IPS DF 6.9 (cell line): Measurements from ENCODE around the gene CDH4.

Experiments used
- DNase-seq: peaks from one replicate; pipeline ENCODE4 v3.0.0-alpha.2; 2013; ENCODE audit warnings: low read depth, low spot score
- H3K27ac ChIP-seq: one replicate; pipeline ENCODE4 v1.5.1; 2013; ENCODE audit warnings: low read length, control low read depth
- H3K27me3 ChIP-seq: 2 replicates; pipeline ENCODE4 v1.6.1; 2013; ENCODE audit warnings: mild to moderate bottlenecking, low read length; ENCODE audit not compliant: control insufficient read depth, insufficient read depth
- H3K36me3 ChIP-seq: 2 replicates; pipeline ENCODE4 v1.6.1; 2013; ENCODE audit warnings: low read length; ENCODE audit not compliant: control insufficient read depth, insufficient read depth
- H3K4me1 ChIP-seq: 2 replicates; pipeline ENCODE4 v1.6.1; 2013; ENCODE audit warnings: low read length; ENCODE audit not compliant: control insufficient read depth, insufficient read depth
- H3K4me3 ChIP-seq: 2 replicates; pipeline ENCODE4 v1.5.1; 2013; ENCODE audit warnings: mild to moderate bottlenecking, low read length
- H3K9me3 ChIP-seq: 2 replicates; pipeline ENCODE4 v1.6.1; 2013; ENCODE audit warnings: low read length, inconsistent platforms; ENCODE audit not compliant: control insufficient read depth, insufficient read depth
- WGBS: extraction: QIAGEN DNeasy Blood & Tissue Kit; methylation state at CpG from one replicate; pipeline ENCODE4 v1.1.7; 2013; ENCODE audit warnings: mixed read lengths, missing lambda C conversion rate; ENCODE audit not compliant: insufficient read length, insufficient coverage; 5-methylcytosine and 5-hydroxymethylcytosine counted together

CDH4 gene

GRCh38 chr20:61708891-61709290 is 456.8 kb downstream of the CDH4 start:
- no peaks in the 10 kb centered on the region for H3K36me3 ChIP-seq
- no peaks in the 10 kb centered on the region for H3K27me3 ChIP-seq
- no peaks in the 10 kb centered on the region for H3K9me3 ChIP-seq
- no CpG with 5 or more reads among the region's 11 CpGs for WGBS
- H3K4me3 ChIP-seq = no peak overlapping the region
- DNase-seq = no peak
- H3K4me1 ChIP-seq = no peaks in the 10 kb centered on the region
- H3K27ac ChIP-seq = no peak overlapping the region

DNA sequence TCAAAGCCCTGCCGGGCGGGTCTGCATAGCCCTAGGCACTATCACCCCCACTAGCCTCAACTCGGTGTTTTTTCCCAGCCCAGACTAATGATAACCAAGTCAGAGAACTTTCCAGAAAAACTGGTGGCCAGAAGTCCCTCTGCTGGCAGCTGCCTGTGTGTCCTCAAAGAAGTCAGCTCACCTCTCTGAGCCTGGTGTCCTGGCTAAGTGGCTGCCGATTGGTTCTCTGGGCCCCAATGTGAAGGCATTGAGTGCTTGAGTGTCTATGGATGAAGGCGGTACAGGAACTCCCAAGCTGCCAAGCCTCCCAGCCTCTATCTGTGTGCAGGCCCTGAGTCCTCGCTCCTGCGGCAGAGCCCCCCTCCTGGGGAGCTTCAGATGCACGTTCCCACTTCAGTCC is 458.0 kb downstream of the CDH4 start:
- H3K4me1 ChIP-seq = no peaks in the 10 kb centered on the region
- no peak overlapping the region for H3K4me3 ChIP-seq
- no peak for DNase-seq
- no peak overlapping the region for H3K27ac ChIP-seq
- H3K27me3 ChIP-seq = no peaks in the 10 kb centered on the region
- no peaks in the 10 kb centered on the region for H3K36me3 ChIP-seq
- no CpG with 5 or more reads among the region's 8 CpGs for WGBS
- no peaks in the 10 kb centered on the region for H3K9me3 ChIP-seq

- H3K36me3 ChIP-seq = no peaks in the 10 kb centered on the region
- H3K27ac ChIP-seq = no peak overlapping the region
- peak overlapping the region; percentile 10; the same call in 1 of the 2 replicates for H3K4me3 ChIP-seq
- H3K9me3 ChIP-seq = no peaks in the 10 kb centered on the region
- H3K4me1 ChIP-seq = no peaks in the 10 kb centered on the region
- H3K27me3 ChIP-seq = no peaks in the 10 kb centered on the region
- WGBS = no CpG with 5 or more reads among the region's 9 CpGs
- no peak for DNase-seq
Measured at GRCh38 chr20:61712688-61713087, 460.6 kb downstream of the CDH4 start.

GRCh38 chr20:61718361-61719005 is 466.4 kb downstream of the CDH4 start:
- no peak overlapping the region for H3K27ac ChIP-seq
- WGBS = no CpG with 5 or more reads among the region's 11 CpGs
- H3K4me1 ChIP-seq = peaks cover 8% of the 10 kb centered on the region
- no peaks in the 10 kb centered on the region for H3K9me3 ChIP-seq
- H3K4me3 ChIP-seq = no peak overlapping the region
- no peaks in the 10 kb centered on the region for H3K27me3 ChIP-seq
- no peaks in the 10 kb centered on the region for H3K36me3 ChIP-seq
- DNase-seq = no peak

DNA sequence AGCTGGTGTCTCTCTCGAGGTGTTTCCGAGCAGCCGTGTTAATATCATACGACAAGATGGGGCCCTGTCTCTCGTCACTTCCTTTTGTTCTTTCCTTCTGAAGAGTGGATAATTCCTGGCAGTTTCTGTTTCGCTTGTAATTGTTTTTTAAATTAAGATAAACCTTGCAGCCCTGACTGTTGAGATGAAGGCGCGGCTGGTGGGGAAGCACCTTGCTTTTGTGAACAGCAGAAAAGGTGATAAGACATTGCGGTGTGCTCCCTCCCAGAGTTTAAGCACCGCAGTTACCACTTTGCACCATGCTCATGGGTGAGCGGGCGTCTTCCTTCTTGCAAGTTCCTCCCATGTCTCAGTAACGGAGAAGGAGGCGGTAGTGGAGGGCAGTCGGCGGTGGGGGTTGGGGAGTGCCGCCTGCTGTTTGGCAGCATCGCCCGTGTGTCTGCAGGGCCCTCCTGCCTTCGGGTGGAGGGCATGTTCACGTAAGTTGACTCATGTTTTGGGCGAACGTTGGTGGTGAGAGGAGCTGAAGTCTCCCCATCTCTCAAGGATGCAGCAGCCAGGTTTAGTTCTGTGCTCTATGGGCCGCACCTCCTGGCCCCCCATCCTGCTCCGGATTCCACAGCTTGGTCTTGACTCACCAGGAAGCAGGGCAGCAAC is 467.8 kb downstream of the CDH4 start:
- DNase-seq = no peak
- H3K36me3 ChIP-seq = no peaks in the 10 kb centered on the region
- no CpG with 5 or more reads among the region's 25 CpGs for WGBS
- H3K4me3 ChIP-seq = no peak overlapping the region
- no peak overlapping the region for H3K27ac ChIP-seq
- no peaks in the 10 kb centered on the region for H3K9me3 ChIP-seq
- H3K4me1 ChIP-seq = peaks cover 8% of the 10 kb centered on the region
- no peaks in the 10 kb centered on the region for H3K27me3 ChIP-seq

GRCh38 chr20:61720348-61720696 is 468.3 kb downstream of the CDH4 start:
- Histone ChIP-seq H3K9me3 (no peaks in the 10 kb centered on the region), H3K27me3 (no peaks in the 10 kb centered on the region), H3K4me1 (peaks cover 8% of the 10 kb centered on the region), H3K27ac (no peak overlapping the region), H3K4me3 (no peak overlapping the region), H3K36me3 (no peaks in the 10 kb centered on the region)
- no peak for DNase-seq
- no CpG with 5 or more reads among the region's 4 CpGs for WGBS

GRCh38 chr20:61722146-61722678 is 470.2 kb downstream of the CDH4 start:
- Histone ChIP-seq H3K27ac (no peak overlapping the region), H3K9me3 (no peaks in the 10 kb centered on the region), H3K4me1 (peaks cover 8% of the 10 kb centered on the region), H3K27me3 (no peaks in the 10 kb centered on the region), H3K4me3 (no peak overlapping the region), H3K36me3 (no peaks in the 10 kb centered on the region)
- no peak for DNase-seq
- WGBS = no CpG with 5 or more reads among the region's 8 CpGs

- WGBS = no CpG with 5 or more reads among the region's 12 CpGs
- H3K9me3 ChIP-seq = no peaks in the 10 kb centered on the region
- H3K4me1 ChIP-seq = peaks cover 8% of the 10 kb centered on the region
- DNase-seq = no peak
- H3K36me3 ChIP-seq = no peaks in the 10 kb centered on the region
- no peaks in the 10 kb centered on the region for H3K27me3 ChIP-seq
- H3K4me3 ChIP-seq = no peak overlapping the region
- H3K27ac ChIP-seq = no peak overlapping the region
Measured at GRCh38 chr20:61723529-61724257, 471.6 kb downstream of the CDH4 start.

DNA sequence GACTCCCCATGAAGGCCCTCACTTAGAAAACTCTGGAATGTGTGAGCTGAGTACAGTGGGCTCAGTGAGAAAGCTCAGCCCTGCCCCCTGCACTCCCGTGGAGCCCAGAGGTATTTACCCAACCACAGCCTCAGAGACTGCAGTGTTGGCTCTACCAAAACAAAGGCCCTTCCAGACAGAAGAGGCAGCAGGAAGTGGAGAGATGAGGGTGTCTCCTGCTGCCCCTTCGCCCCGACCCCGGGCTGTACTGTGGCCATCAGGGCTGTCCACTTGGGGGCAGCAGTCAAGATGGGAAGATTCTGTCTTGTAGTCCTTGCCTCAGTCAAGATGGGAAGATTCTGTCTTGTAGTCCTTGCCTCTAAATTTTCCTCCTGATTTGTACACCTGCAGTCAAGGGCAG is 472.3 kb downstream of the CDH4 start:
- H3K36me3 ChIP-seq = no peaks in the 10 kb centered on the region
- peak; percentile 11 for DNase-seq
- no peaks in the 10 kb centered on the region for H3K9me3 ChIP-seq
- H3K27ac ChIP-seq = no peak overlapping the region
- H3K4me3 ChIP-seq = no peak overlapping the region
- H3K4me1 ChIP-seq = peaks cover 8% of the 10 kb centered on the region
- no CpG with 5 or more reads among the region's 4 CpGs for WGBS
- H3K27me3 ChIP-seq = no peaks in the 10 kb centered on the region

- Histone ChIP-seq H3K27me3 (no peaks in the 10 kb centered on the region), H3K4me3 (no peak overlapping the region), H3K36me3 (no peaks in the 10 kb centered on the region), H3K27ac (no peak overlapping the region), H3K9me3 (no peaks in the 10 kb centered on the region), H3K4me1 (peaks cover 3% of the 10 kb centered on the region)
- no CpG with 5 or more reads among the region's 8 CpGs for WGBS
- DNase-seq = no peak
Measured at GRCh38 chr20:61725145-61725544, 473.1 kb downstream of the CDH4 start.
